WTC11 (cell line): ENCODE results near the gene CRKL. TPM values are rescaled to one million over a fixed set of nuclear protein-coding genes. Genes with fewer than 3 reads are reported as not detected.

Experiments
- ATAC-seq: fragments of 200-7000 bp; cut with Tn5 transposase; 2 replicates; pipeline ENCODE4 v1.10.0; 2021; ENCODE audit warnings: mild to moderate bottlenecking, moderate library complexity
- CTCF ChIA-PET: fragments of 300-600 bp; sonication (Branson Sonifier 250); formaldehyde crosslinking; loops from one replicate; lab custom pipeline; 2021; ENCODE audit warnings: antibody characterized with exemption; lab: Charles Lee
- POLR2A ChIA-PET: fragments of 350-600 bp; sonication (Branson Sonifier 250); formaldehyde crosslinking; loops from one replicate; lab custom pipeline; 2021; ENCODE audit warnings: antibody characterized with exemption; lab: Charles Lee
- DNase-seq: peaks from one replicate; pipeline ENCODE4 v3.0.0; 2021; ENCODE audit warnings: low spot score
- H3K27ac Mint-ChIP-seq: 2 replicates; pipeline ENCODE4 v1.8.0; 2021; ENCODE audit warnings: mixed read lengths
- H3K27me3 Mint-ChIP-seq: 2 replicates; pipeline ENCODE4 v1.8.0; 2021; ENCODE audit warnings: low read depth, mild to moderate bottlenecking, moderate library complexity, mixed read lengths
- H3K36me3 Mint-ChIP-seq: 2 replicates; pipeline ENCODE4 v1.8.0; 2021; ENCODE audit warnings: mixed read lengths
- H3K4me1 Mint-ChIP-seq: 2 replicates; pipeline ENCODE4 v1.8.0; 2022; ENCODE audit warnings: mixed read lengths
- H3K4me3 Mint-ChIP-seq: 2 replicates; pipeline ENCODE4 v1.8.0; 2021; ENCODE audit warnings: mild to moderate bottlenecking, moderate library complexity, mixed read lengths
- H3K9me3 Mint-ChIP-seq: 2 replicates; pipeline ENCODE4 v1.8.0; 2021; ENCODE audit warnings: mixed read lengths
- ATF1 ChIP-seq: sonication (generic); formaldehyde crosslinking; IDR thresholded peaks from 2 replicates; pipeline ENCODE4 v1.8.1; 2023; ENCODE audit warnings: mild to moderate bottlenecking, moderate library complexity, missing genetic modification reagents
- CBFB ChIP-seq: sonication (generic); formaldehyde crosslinking; IDR thresholded peaks from 2 replicates; pipeline ENCODE4 v1.8.1; 2022; ENCODE audit warnings: mild to moderate bottlenecking, low read depth, missing genetic modification reagents
- CREB1 ChIP-seq: sonication (generic); formaldehyde crosslinking; IDR thresholded peaks from 2 replicates; pipeline ENCODE4 v1.8.0; 2023; ENCODE audit warnings: mild to moderate bottlenecking, missing genetic modification reagents
- GTF2I ChIP-seq: fragments of 250-450 bp; sonication (Bioruptor Pico); conservative IDR thresholded peaks from 2 replicates; pipeline ENCODE4 v1.4.0; 2021; ENCODE audit warnings: mild to moderate bottlenecking
- NFATC4 ChIP-seq: fragments of 250-450 bp; sonication (Bioruptor Pico); IDR thresholded peaks from 2 replicates; pipeline ENCODE4 v1.9.0; 2021; ENCODE audit warnings: mild to moderate bottlenecking
- RORB ChIP-seq: fragments of 250-450 bp; sonication (Bioruptor Pico); IDR thresholded peaks from 2 replicates; pipeline ENCODE4 v1.9.0; 2021; ENCODE audit warnings: mild to moderate bottlenecking
- TCF7 ChIP-seq: sonication (generic); formaldehyde crosslinking; IDR thresholded peaks from 2 replicates; pipeline ENCODE4 v1.8.0; 2022; ENCODE audit warnings: mild to moderate bottlenecking, low read depth, missing genetic modification reagents, moderate library complexity
- ZNF138 ChIP-seq: sonication (generic); formaldehyde crosslinking; conservative IDR thresholded peaks from 2 replicates; pipeline ENCODE4 v1.8.1; 2022; ENCODE audit warnings: mild to moderate bottlenecking, moderate library complexity, missing genetic modification reagents
- ZNF263 ChIP-seq: sonication (generic); formaldehyde crosslinking; IDR thresholded peaks from 2 replicates; pipeline ENCODE4 v1.8.1; 2022; ENCODE audit warnings: low read depth, mild to moderate bottlenecking, moderate library complexity, missing genetic modification reagents
- ZNF317 ChIP-seq: sonication (generic); formaldehyde crosslinking; IDR thresholded peaks from 2 replicates; pipeline ENCODE4 v1.8.1; 2023; ENCODE audit warnings: low read depth, mild to moderate bottlenecking, moderate library complexity, missing genetic modification reagents, borderline replicate concordance
- total RNA-seq: library from RNA; stranded (reverse); gene quantifications from 3 replicates; pipeline ENCODE4 v1.2.3, GENCODE V29; 2021
- TF ChIP-seq, protein P1 (sequence below): fragments of 250-450 bp; sonication (Bioruptor Pico); conservative IDR thresholded peaks from 2 replicates; pipeline ENCODE4 v1.9.0; 2021; ENCODE audit warnings: mild to moderate bottlenecking
- TF ChIP-seq, protein P2 (sequence below): fragments of 250-450 bp; sonication (Bioruptor Pico); IDR thresholded peaks from 2 replicates; pipeline ENCODE4 v2.1.2; 2022; ENCODE audit warnings: mild to moderate bottlenecking, moderate library complexity
- TF ChIP-seq, protein P3 (sequence below): sonication (generic); formaldehyde crosslinking; IDR thresholded peaks from 2 replicates; pipeline ENCODE4 v1.8.1; 2023; ENCODE audit warnings: mild to moderate bottlenecking, moderate library complexity, missing genetic modification reagents
- TF ChIP-seq, protein P4 (sequence below): fragments of 250-450 bp; sonication (Bioruptor Pico); IDR thresholded peaks from 2 replicates; pipeline ENCODE4 v1.9.0; 2021; ENCODE audit warnings: mild to moderate bottlenecking
- TF ChIP-seq, protein P5 (sequence below): sonication (generic); formaldehyde crosslinking; IDR thresholded peaks from 2 replicates; pipeline ENCODE4 v1.8.1; 2023; ENCODE audit warnings: mild to moderate bottlenecking, missing genetic modification reagents

CRKL gene
- total RNA-seq, 1 experiment from 2014 or later, result 114 TPM

DNA sequence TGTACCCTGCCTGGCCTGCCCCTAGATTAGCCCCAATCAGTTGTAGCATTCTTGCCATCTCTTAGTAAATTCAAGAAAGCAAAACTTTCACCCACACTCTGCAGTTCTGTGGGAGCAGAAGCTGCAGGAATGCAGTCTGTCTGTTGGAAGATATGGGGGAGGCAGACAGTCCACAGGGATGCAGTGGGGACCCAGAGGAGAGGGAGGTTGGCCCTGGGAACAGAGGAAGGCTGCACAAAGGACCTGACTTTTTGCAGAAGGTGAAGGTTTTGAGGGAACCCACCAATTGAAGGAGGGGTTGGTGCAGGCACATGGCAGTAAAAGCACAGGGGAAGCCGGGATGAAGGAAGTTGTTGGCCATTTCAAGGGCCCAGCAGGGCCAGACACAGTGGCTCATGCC is 41.9 kb upstream of the CRKL start:
- ATAC-seq, result no peak
- Mint-ChIP-seq H3K4me3 (no peak overlapping the region), H3K9me3 (no peaks in the 10 kb centered on the region), H3K4me1 (no peaks in the 10 kb centered on the region), H3K36me3 (peaks cover 7% of the 10 kb centered on the region), H3K27ac (no peak overlapping the region), H3K27me3 (no peaks in the 10 kb centered on the region)
- ChIA-PET POLR2A (interaction anchor here (0.6 kb wide), 1 partner anchor 10 kb away, joined by 3 read pairs; no protein-coding TSS in a partner anchor), CTCF (interaction anchor here (2.1 kb wide), 1 partner anchor 10 kb away, joined by 16 read pairs; no protein-coding TSS in a partner anchor)
- no peak for DNase-seq
- TF ChIP-seq ZNF263 (CRISPR knock-in tag) (no peak), ZNF317 (CRISPR knock-in tag) (no peak), CBFB (no peak), GTF2I (CRISPR knock-in tag) (no peak), TCF7 (CRISPR knock-in tag) (no peak), CREB1 (CRISPR knock-in tag) (no peak), ATF1 (CRISPR knock-in tag) (no peak)
- TF ChIP-seq, protein P1, sequence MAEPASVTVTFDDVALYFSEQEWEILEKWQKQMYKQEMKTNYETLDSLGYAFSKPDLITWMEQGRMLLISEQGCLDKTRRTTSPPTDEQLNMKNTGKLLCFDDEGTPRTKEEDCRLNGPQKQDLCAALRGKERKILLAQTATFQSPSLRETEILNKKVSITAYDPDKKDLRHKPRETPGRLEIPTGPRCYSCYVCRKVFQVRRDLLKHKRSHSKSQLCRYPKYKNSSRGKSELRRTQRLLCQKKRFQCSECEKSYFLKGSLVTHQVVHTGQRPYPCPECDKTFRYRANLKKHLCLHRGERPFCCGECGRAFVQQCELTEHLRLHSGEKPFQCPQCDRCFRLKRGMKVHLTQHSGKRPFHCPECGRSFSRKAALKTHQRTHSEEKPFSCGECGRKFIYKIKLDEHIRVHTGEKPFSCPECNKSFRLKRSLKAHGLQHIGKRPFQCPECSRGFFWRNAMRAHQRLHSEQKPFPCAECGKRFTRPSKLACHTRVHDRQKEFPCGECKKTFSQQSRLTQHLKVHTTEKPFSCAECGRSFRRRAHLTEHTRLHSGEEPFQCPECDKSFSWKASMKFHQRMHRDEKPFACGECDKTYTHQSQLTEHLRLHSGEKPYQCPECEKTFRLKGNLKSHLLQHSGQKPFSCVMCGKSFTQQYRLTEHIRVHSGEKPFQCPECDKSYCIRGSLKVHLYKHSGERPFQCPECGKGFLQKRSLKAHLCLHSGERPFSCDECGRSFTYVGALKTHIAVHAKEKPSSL, result no peak
- TF ChIP-seq, protein P2, sequence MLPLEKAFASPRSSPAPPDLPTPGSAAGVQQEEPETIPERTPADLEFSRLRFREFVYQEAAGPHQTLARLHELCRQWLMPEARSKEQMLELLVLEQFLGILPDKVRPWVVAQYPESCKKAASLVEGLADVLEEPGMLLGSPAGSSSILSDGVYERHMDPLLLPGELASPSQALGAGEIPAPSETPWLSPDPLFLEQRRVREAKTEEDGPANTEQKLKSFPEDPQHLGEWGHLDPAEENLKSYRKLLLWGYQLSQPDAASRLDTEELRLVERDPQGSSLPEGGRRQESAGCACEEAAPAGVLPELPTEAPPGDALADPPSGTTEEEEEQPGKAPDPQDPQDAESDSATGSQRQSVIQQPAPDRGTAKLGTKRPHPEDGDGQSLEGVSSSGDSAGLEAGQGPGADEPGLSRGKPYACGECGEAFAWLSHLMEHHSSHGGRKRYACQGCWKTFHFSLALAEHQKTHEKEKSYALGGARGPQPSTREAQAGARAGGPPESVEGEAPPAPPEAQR (CRISPR knock-in tag), result no peak
- TF ChIP-seq, protein P3, sequence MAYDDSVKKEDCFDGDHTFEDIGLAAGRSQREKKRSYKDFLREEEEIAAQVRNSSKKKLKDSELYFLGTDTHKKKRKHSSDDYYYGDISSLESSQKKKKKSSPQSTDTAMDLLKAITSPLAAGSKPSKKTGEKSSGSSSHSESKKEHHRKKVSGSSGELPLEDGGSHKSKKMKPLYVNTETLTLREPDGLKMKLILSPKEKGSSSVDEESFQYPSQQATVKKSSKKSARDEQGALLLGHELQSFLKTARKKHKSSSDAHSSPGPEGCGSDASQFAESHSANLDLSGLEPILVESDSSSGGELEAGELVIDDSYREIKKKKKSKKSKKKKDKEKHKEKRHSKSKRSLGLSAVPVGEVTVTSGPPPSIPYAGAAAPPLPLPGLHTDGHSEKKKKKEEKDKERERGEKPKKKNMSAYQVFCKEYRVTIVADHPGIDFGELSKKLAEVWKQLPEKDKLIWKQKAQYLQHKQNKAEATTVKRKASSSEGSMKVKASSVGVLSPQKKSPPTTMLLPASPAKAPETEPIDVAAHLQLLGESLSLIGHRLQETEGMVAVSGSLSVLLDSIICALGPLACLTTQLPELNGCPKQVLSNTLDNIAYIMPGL (CRISPR knock-in tag), result no peak
- TF ChIP-seq, protein P4, sequence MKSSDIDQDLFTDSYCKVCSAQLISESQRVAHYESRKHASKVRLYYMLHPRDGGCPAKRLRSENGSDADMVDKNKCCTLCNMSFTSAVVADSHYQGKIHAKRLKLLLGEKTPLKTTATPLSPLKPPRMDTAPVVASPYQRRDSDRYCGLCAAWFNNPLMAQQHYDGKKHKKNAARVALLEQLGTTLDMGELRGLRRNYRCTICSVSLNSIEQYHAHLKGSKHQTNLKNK, result no peak

DNA sequence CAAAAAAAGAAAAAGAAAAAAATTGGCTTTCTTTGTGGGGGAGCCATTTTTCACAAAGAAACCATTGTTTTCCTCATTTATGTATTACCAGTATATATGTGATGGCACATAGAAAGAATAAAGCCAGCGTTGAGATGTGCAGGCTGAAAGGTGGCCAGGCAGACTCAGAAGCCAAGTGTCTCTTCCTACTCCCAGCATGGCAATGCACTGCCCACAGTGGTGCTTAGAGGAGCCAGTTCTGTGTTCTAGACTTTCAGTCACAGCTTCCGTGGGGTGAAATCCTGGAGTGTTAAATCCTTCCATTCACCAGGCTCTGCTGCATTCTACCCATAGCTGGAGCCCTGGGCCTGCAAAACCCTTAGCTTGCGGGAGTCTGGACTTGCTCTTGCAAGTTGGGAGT is 39.5 kb upstream of the CRKL start:
- no peak overlapping the region for H3K27ac Mint-ChIP-seq
- TF ChIP-seq NFATC4 (CRISPR knock-in tag) (no peak), ZNF138 (CRISPR knock-in tag) (no peak), RORB (CRISPR knock-in tag) (no peak)
- TF ChIP-seq, protein P5, sequence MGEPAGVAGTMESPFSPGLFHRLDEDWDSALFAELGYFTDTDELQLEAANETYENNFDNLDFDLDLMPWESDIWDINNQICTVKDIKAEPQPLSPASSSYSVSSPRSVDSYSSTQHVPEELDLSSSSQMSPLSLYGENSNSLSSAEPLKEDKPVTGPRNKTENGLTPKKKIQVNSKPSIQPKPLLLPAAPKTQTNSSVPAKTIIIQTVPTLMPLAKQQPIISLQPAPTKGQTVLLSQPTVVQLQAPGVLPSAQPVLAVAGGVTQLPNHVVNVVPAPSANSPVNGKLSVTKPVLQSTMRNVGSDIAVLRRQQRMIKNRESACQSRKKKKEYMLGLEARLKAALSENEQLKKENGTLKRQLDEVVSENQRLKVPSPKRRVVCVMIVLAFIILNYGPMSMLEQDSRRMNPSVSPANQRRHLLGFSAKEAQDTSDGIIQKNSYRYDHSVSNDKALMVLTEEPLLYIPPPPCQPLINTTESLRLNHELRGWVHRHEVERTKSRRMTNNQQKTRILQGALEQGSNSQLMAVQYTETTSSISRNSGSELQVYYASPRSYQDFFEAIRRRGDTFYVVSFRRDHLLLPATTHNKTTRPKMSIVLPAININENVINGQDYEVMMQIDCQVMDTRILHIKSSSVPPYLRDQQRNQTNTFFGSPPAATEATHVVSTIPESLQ (CRISPR knock-in tag), result no peak
- TF ChIP-seq, protein P3 (CRISPR knock-in tag), result no peak
- no peaks in the 10 kb centered on the region for H3K4me1 Mint-ChIP-seq
- no peak for ATAC-seq
- peaks cover 7% of the 10 kb centered on the region for H3K36me3 Mint-ChIP-seq
- DNase-seq, result no peak
- H3K4me3 Mint-ChIP-seq, result no peak overlapping the region
- ChIA-PET CTCF (interaction anchor here (0.9 kb wide), 1 partner anchor 84 kb away, joined by 3 read pairs; no protein-coding TSS in a partner anchor), POLR2A (no interaction called here)
- H3K9me3 Mint-ChIP-seq, result no peaks in the 10 kb centered on the region
- H3K27me3 Mint-ChIP-seq, result no peaks in the 10 kb centered on the region
